ENCODE data around the gene CCM2.

DNA sequence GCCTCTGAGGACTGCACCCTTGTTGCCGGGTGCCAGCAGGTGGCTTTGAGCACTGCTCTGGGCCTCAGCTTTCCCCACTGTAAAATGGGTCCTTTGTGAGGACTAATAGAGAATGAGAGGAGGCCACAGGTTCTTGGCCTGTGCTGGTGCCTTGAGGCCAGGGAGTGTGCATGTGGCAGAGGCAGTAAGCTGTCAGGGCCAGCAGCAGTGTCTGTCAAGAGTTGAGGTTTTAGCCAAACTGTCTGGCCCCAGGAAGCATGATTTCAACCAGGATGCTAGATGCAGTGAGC is 75.3 kb downstream of the CCM2 start:
- TF ChIP-seq SUZ12 (IDR thresholded peaks at IDR 0.05; ENCODE audit: extremely low read depth, insufficient read depth, insufficient read length) (no peak), ZNF274 (IDR thresholded peaks at IDR 0.05; ENCODE audit: low read depth, low read length) (no peak), YY1 (IDR thresholded peaks at IDR 0.05; ENCODE audit: insufficient read depth, insufficient read length) (no peak)

All from NT2/D1 (cell line).